ENCODE measurements around the gene GSTO1.

- no peak for TF ChIP-seq ZNF239 (CRISPR knock-in tag; IDR thresholded peaks at IDR 0.05)
- no peak for TF ChIP-seq E2F4 (CRISPR knock-in tag; IDR thresholded peaks at IDR 0.05; ENCODE audit: low read depth)
- TF ChIP-seq ZNF699 (CRISPR knock-in tag; IDR thresholded peaks at IDR 0.05; ENCODE audit: insufficient replicate concordance): no peak
- no peak for TF ChIP-seq SRF (CRISPR knock-in tag; IDR thresholded peaks at IDR 0.05)
- TF ChIP-seq ELF4 (CRISPR knock-in tag; IDR thresholded peaks at IDR 0.05): no peak
- TF ChIP-seq TAF1 (IDR thresholded peaks at IDR 0.05; ENCODE audit: control insufficient read depth, extremely low read depth, insufficient read depth, low read length, severe bottlenecking): no peak
- no peak for TF ChIP-seq XRCC5 (IDR thresholded peaks at IDR 0.05; ENCODE audit: low read depth, low read length)
- TF ChIP-seq CEBPB (tag; IDR thresholded peaks at IDR 0.05): no peak
Observed at GRCh38 chr10:104259999-104260774, 5.5 kb downstream of the GSTO1 start.
